NT2/D1 (cell line): ENCODE results near the gene EIF4A3.
A peak's percentile ranks its signal among the peaks of the same experiment; 100 is the strongest.

Source experiments
- DNase-seq: peaks from one replicate; pipeline ENCODE4 v3.0.0-alpha.2; 2011; ENCODE audit warnings: low read depth, low spot score
- H3K27me3 ChIP-seq: 2 replicates; pipeline ENCODE4 v1.6.0; 2011; ENCODE audit warnings: mild to moderate bottlenecking; ENCODE audit not compliant: insufficient read length, insufficient read depth
- H3K36me3 ChIP-seq: 2 replicates; pipeline ENCODE4 v1.6.1; 2011; ENCODE audit warnings: mild to moderate bottlenecking, low read length, mixed read lengths; ENCODE audit not compliant: insufficient read depth, insufficient read length
- H3K4me1 ChIP-seq: 2 replicates; pipeline ENCODE4 v1.5.1; 2011; ENCODE audit not compliant: insufficient read depth, insufficient read length
- H3K4me3 ChIP-seq: 2 replicates; pipeline ENCODE4 v1.5.1; 2011; ENCODE audit warnings: low read depth; ENCODE audit not compliant: insufficient read length
- H3K9ac ChIP-seq: 2 replicates; pipeline ENCODE4 v1.6.0; 2011; ENCODE audit warnings: low read depth; ENCODE audit not compliant: insufficient read length
- H3K9me3 ChIP-seq: 2 replicates; pipeline ENCODE4 v1.5.1; 2011; ENCODE audit warnings: mild to moderate bottlenecking, low read length; ENCODE audit not compliant: insufficient read depth
- SUZ12 ChIP-seq: IDR thresholded peaks from 2 replicates; pipeline ENCODE4 v1.6.1; 2011; ENCODE audit not compliant: insufficient read length, insufficient read depth; ENCODE audit errors: extremely low read depth
- YY1 ChIP-seq: IDR thresholded peaks from 2 replicates; pipeline ENCODE4 v1.6.1; 2011; ENCODE audit not compliant: insufficient read length, insufficient read depth
- ZNF274 ChIP-seq: IDR thresholded peaks from 2 replicates; pipeline ENCODE4 v1.6.1; 2011; ENCODE audit warnings: mild to moderate bottlenecking, low read depth, low read length

EIF4A3 gene

DNA sequence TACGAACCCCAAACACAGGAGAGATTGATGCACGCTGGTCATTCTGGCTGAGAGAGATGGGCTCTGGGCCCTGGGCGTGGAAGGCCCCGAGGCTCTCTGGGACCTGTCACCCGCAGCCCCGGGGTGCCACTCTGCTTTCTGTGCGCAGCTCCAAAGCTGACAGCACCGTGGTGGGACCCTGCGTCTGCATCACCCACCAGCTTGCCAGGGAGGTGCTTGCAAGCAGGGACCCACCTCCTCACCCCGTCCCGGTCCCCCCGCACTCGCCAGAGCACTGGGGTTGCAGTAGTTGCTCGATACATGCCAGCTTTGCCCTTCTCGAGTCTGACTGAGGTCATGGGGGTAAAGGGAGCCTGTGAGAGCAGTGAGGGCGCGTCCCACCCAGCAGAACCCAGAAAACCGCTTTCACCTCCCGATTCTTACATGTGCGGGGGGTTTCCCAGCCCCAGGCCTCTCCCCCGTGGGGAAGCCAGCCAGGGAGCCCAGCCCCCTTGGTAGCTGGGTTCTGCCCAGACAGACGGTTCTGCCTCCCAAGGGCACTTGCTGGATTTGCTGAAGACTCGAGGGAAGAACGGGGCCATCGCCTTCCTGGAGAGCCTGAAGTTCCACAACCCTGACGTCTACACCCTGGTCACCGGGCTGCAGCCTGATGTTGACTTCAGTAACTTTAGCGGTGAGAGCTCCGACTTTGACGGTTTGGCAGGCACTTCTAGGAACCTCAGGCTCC lies 35.4 kb upstream of the EIF4A3 start:
- Histone ChIP-seq H3K27me3 (no peaks in the 10 kb centered on the region), H3K9ac (peak overlapping the region; percentile 23), H3K9me3 (no peaks in the 10 kb centered on the region), H3K36me3 (no peaks in the 10 kb centered on the region), H3K4me3 (no peak overlapping the region), H3K4me1 (peaks cover 18% of the 10 kb centered on the region)
- TF ChIP-seq ZNF274 = no peak
- no peak for TF ChIP-seq SUZ12
- no peak for TF ChIP-seq YY1
- no peak for DNase-seq

DNA sequence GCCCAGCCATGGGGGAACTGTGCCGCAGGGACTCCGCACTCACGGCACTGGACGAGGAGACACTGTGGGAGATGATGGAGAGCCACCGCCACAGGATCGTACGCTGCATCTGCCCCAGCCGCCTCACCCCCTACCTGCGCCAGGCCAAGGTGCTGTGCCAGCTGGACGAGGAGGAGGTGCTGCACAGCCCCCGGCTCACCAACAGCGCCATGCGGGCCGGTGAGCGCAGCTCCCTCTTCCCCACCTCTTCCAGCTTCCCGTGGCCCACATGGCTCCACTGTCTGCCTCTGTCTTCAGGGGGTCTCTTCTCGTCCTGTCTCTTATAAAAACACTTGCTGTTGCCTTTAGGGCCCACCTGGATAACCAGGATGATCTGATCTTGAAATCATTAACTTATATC lies 34.5 kb upstream of the EIF4A3 start:
- Histone ChIP-seq H3K4me1 (peaks cover 15% of the 10 kb centered on the region), H3K27me3 (no peaks in the 10 kb centered on the region), H3K9ac (no peak overlapping the region), H3K9me3 (no peaks in the 10 kb centered on the region), H3K36me3 (no peaks in the 10 kb centered on the region), H3K4me3 (no peak overlapping the region)
- no peak for TF ChIP-seq ZNF274
- no peak for DNase-seq

DNA sequence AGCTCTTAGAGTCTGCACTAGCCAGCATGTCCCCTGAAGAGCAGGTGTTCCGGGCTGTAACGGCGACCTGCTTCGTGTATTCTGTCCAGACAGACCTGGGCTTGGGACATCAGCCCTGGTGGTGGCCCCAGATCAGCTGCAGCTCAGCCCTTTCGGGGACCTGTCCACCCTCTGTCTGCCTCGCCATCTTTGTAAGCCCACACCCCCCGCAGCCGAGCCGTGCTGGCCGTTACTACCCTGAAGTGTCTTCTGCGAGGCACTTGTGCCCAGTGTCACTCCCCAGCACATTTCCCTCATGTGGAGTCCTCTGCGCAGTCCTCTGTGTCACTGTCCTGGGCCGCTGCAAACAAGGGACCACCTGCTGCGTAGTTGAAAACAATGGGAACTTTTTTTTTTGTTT lies 33.3 kb upstream of the EIF4A3 start:
- DNase-seq = no peak
- Histone ChIP-seq H3K27me3 (no peaks in the 10 kb centered on the region), H3K36me3 (no peaks in the 10 kb centered on the region), H3K4me1 (peaks cover 16% of the 10 kb centered on the region), H3K9me3 (no peaks in the 10 kb centered on the region), H3K9ac (no peak overlapping the region), H3K4me3 (no peak overlapping the region)
- no peak for TF ChIP-seq ZNF274
- no peak for TF ChIP-seq YY1
- TF ChIP-seq SUZ12 = no peak

DNA sequence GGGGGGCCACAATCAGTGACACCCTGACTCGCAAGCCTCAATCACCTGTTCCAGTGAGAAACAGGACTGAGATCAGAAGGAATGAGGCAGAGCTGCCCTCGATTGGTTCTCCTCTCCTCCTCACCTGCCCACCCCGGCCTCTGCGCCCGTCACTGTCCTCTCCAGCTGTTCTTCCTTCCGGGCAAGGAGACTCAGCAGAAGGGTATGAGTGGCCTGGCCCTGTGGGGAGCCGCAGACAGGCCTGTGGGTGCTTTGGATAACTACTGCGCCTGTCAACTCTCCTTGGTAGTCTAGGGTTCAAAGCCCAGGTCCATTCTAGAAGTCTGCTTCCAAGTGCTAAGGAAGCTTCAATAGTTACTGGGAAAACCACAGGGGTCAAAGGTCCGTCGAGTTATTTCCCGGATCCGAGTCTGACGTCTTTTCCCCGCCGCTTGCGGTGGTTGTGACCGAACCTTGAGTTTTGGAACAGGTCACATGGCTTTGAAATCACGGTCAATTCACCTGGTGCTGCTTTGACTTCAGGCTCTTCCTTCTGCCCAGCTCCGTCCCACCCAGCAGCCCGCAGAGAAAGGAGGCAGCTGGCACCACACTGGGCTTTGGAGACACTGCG lies 31.2 kb upstream of the EIF4A3 start:
- TF ChIP-seq SUZ12 (no peak), ZNF274 (no peak), YY1 (no peak)
- no peak overlapping the region for H3K4me3 ChIP-seq
- DNase-seq = no peak
- H3K4me1 ChIP-seq = peaks cover 16% of the 10 kb centered on the region
- no peak overlapping the region for H3K9ac ChIP-seq
- H3K9me3 ChIP-seq = no peaks in the 10 kb centered on the region
- no peaks in the 10 kb centered on the region for H3K36me3 ChIP-seq
- H3K27me3 ChIP-seq = no peaks in the 10 kb centered on the region

DNA sequence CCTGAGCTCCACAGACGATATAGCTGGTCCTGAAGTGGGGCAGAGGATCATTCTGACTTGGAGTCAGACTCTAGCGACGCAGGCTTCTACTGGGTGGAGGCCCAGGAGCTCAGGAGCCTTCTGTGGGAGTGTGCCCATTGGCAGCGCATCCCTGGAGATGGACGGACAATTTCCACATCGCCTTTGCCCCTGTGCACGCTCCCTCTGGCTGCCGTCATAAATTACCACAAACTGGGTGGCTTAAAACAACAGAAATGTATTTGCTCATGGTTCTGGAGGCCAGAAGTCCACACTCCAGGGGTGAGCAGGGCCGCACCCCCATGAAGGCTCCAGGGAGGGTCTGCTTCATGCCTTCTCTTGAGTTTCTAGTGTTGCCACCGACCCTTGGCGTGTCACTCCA lies 29.8 kb upstream of the EIF4A3 start:
- DNase-seq = no peak
- no peak overlapping the region for H3K9ac ChIP-seq
- no peaks in the 10 kb centered on the region for H3K9me3 ChIP-seq
- H3K4me1 ChIP-seq = peaks cover 8% of the 10 kb centered on the region
- H3K4me3 ChIP-seq = no peak overlapping the region
- H3K27me3 ChIP-seq = no peaks in the 10 kb centered on the region
- H3K36me3 ChIP-seq = no peaks in the 10 kb centered on the region
- TF ChIP-seq YY1 (no peak), ZNF274 (no peak), SUZ12 (no peak)

DNA sequence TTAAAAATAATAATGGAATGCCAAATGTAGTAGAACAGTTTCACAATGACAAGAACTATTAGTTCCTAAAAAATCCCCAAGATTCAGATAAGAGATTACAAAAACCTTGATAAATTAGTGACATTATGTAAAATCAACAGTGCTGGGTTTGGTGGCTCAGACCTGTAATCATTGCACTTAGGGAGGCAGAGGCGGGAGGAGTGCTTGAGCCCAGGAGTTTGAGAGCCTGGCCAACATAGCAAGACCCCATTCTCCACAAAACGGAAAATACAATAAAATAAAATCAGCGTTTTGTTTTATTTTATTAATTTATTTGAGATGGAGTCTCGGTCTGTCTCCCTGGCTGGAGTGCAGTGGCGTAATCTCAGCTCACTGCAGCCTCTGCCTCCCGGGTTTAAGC lies 27.0 kb upstream of the EIF4A3 start:
- Histone ChIP-seq H3K36me3 (no peaks in the 10 kb centered on the region), H3K4me3 (no peak overlapping the region), H3K27me3 (no peaks in the 10 kb centered on the region), H3K9me3 (no peaks in the 10 kb centered on the region), H3K9ac (no peak overlapping the region), H3K4me1 (peaks cover 8% of the 10 kb centered on the region)
- TF ChIP-seq YY1 (no peak), ZNF274 (no peak), SUZ12 (no peak)
- DNase-seq = no peak

DNA sequence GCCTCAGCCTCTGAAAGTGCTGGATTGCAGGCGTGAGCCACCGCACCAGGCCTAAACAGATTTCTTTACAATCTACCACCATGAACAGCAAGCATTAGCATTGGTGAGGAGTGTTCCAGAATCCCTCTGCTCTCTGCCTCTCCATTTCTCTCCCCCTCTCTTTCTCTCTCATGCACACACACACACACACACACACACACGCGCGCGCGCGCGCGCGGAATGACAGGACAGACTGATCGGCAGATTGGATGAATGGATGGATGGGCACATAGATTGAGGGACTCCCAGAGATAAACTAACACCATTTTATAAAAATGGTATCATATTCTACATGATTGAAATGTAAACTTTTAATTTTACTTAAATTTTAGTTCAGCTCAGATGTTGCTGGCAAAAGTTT lies 26.2 kb upstream of the EIF4A3 start:
- DNase-seq = no peak
- Histone ChIP-seq H3K4me3 (no peak overlapping the region), H3K27me3 (no peaks in the 10 kb centered on the region), H3K4me1 (peaks cover 11% of the 10 kb centered on the region), H3K36me3 (no peaks in the 10 kb centered on the region), H3K9ac (no peak overlapping the region), H3K9me3 (no peaks in the 10 kb centered on the region)
- TF ChIP-seq ZNF274 = no peak
- TF ChIP-seq SUZ12 = no peak
- no peak for TF ChIP-seq YY1

DNA sequence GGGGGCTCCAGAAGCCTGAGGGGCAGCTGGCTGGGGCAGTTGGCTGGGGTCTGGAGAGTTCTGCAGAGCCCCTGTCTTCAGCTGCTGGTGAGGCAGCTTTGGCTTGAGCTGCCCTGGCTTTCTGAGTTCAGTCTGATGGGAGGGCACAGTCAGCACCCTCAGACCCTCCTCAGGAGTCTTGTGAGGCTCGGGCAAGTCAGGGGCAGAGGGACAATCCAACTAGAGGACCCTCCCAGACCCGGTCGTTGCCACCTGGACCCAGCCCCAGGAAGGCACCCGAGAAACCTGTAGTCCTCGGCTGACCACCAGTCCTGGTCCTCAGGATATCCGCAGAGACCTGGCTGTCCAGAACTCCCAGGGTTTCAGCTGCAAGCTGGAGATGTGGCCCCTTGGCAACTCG lies 24.8 kb upstream of the EIF4A3 start:
- Histone ChIP-seq H3K9me3 (no peaks in the 10 kb centered on the region), H3K9ac (no peak overlapping the region), H3K27me3 (no peaks in the 10 kb centered on the region), H3K36me3 (no peaks in the 10 kb centered on the region), H3K4me3 (no peak overlapping the region), H3K4me1 (peaks cover 11% of the 10 kb centered on the region)
- TF ChIP-seq YY1 (no peak), ZNF274 (no peak), SUZ12 (no peak)
- DNase-seq = no peak
